ENCODE results near the gene TRMT44.
"Not testable (repeated sequence)": the region's sequence is repeated elsewhere in the genome, so short reads cannot be mapped to it uniquely, and the experiment has no call there.

The TRMT44 gene

GRCh38 chr4:8507624-8508023 is 67.0 kb downstream of the TRMT44 start:
- peaks cover 0 to 12% (median 0%) of the 10 kb centered on the region in 11 experiments; a peak in 4 of 22 replicates for H4K20me1 ChIP-seq
- H3K27me3 ChIP-seq, result peaks cover 0 to 17% (median 0%) of the 10 kb centered on the region in 11 experiments; a peak in 2 of 22 replicates
- H3K4me1 ChIP-seq, result peaks cover 4 to 55% (median 30%) of the 10 kb centered on the region in 10 experiments; a peak in 19 of 20 replicates
- no peaks in the 10 kb centered on the region; a peak in 1 of 22 replicates for H3K36me3 ChIP-seq
- no peak overlapping the region for H3K9ac ChIP-seq
- no peak overlapping the region for H3K27ac ChIP-seq
- no peak overlapping the region for H3K4me3 ChIP-seq
- no peak for TF ChIP-seq Cebpa-rat (IDR thresholded peaks at IDR 0.05)
- H3K9me3 ChIP-seq (replicated peaks in 1 of 11), result peaks cover 13 to 24% (median 18%) of the 10 kb centered on the region in 11 experiments; a peak in 21 of 22 replicates
- peak overlapping the region in 9 of 11 experiments; percentile 6 to 44 (median 29); a peak in 10 of 22 replicates for H3K4me2 ChIP-seq

- H3K9me3 ChIP-seq (replicated peaks in 1 of 11), result peaks cover 10 to 26% (median 21%) of the 10 kb centered on the region in 11 experiments; a peak in 20 of 22 replicates
- H3K27ac ChIP-seq, result no peak overlapping the region
- peaks cover 0 to 12% (median 0%) of the 10 kb centered on the region in 11 experiments; a peak in 4 of 22 replicates for H4K20me1 ChIP-seq
- peaks cover 0 to 17% (median 0%) of the 10 kb centered on the region in 11 experiments; a peak in 2 of 22 replicates for H3K27me3 ChIP-seq
- no peaks in the 10 kb centered on the region; a peak in 1 of 22 replicates for H3K36me3 ChIP-seq
- TF ChIP-seq Cebpa-rat (IDR thresholded peaks at IDR 0.05), result no peak
- H3K4me1 ChIP-seq, result peaks cover 4 to 49% (median 28%) of the 10 kb centered on the region in 10 experiments; a peak in 19 of 20 replicates
- 0 out of 22 replicates have a peak overlapping the region, but pooled peaks of 2 of the 11 experiments have one; percentile 15 to 31 for H3K4me2 ChIP-seq
- H3K9ac ChIP-seq, result no peak overlapping the region
- H3K4me3 ChIP-seq, result no peak overlapping the region
These were observed 67.7 kb downstream of the TRMT44 start for GRCh38 chr4:8508266-8508665.

- peaks cover 0 to 15% (median 0%) of the 10 kb centered on the region in 11 experiments; a peak in 2 of 22 replicates for H3K27me3 ChIP-seq
- peaks cover 0 to 10% (median 0%) of the 10 kb centered on the region in 11 experiments; a peak in 4 of 22 replicates for H4K20me1 ChIP-seq
- H3K4me3 ChIP-seq, result no peak overlapping the region
- no peak overlapping the region for H3K9ac ChIP-seq
- peaks cover 10 to 29% (median 21%) of the 10 kb centered on the region in 11 experiments; a peak in 20 of 22 replicates for H3K9me3 ChIP-seq (replicated peaks in 1 of 11)
- no peak for TF ChIP-seq Cebpa-rat (IDR thresholded peaks at IDR 0.05)
- H3K4me1 ChIP-seq, result peaks cover 4 to 44% (median 23%) of the 10 kb centered on the region in 10 experiments; a peak in 19 of 20 replicates
- no peak overlapping the region for H3K27ac ChIP-seq
- no peaks in the 10 kb centered on the region; a peak in 1 of 22 replicates for H3K36me3 ChIP-seq
- H3K4me2 ChIP-seq, result no peak overlapping the region
These were observed 68.2 kb downstream of the TRMT44 start for GRCh38 chr4:8508740-8509139.

GRCh38 chr4:8509311-8509950 is 68.9 kb downstream of the TRMT44 start:
- no peak overlapping the region for H3K9ac ChIP-seq
- H3K36me3 ChIP-seq, result no peaks in the 10 kb centered on the region; a peak in 1 of 22 replicates
- H3K4me2 ChIP-seq, result no peak overlapping the region
- H3K27me3 ChIP-seq, result peaks cover 0 to 8% (median 0%) of the 10 kb centered on the region in 11 experiments; a peak in 1 of 22 replicates
- no peak for TF ChIP-seq Cebpa-rat (IDR thresholded peaks at IDR 0.05)
- peaks cover 3 to 37% (median 16%) of the 10 kb centered on the region in 10 experiments; a peak in 18 of 20 replicates for H3K4me1 ChIP-seq
- no peak overlapping the region for H3K27ac ChIP-seq
- H4K20me1 ChIP-seq, result peaks cover 0 to 5% (median 0%) of the 10 kb centered on the region in 11 experiments; a peak in 4 of 22 replicates
- H3K4me3 ChIP-seq, result no peak overlapping the region
- peaks cover 10 to 31% (median 21%) of the 10 kb centered on the region in 11 experiments; a peak in 20 of 22 replicates for H3K9me3 ChIP-seq (replicated peaks in 1 of 11)

- no peak overlapping the region for H3K9ac ChIP-seq
- H3K27me3 ChIP-seq, result 0 out of 22 replicates have a peak, but pooled peaks cover 0 to 5% (median 0%) of the 10 kb centered on the region in 11 experiments
- H3K9me3 ChIP-seq (replicated peaks in 1 of 11), result peaks cover 10 to 30% (median 20%) of the 10 kb centered on the region in 11 experiments; a peak in 20 of 22 replicates
- no peaks in the 10 kb centered on the region; a peak in 1 of 22 replicates for H3K36me3 ChIP-seq
- peaks cover 0 to 5% (median 0%) of the 10 kb centered on the region in 11 experiments; a peak in 2 of 22 replicates for H4K20me1 ChIP-seq
- TF ChIP-seq Cebpa-rat (IDR thresholded peaks at IDR 0.05), result no peak
- no peak overlapping the region for H3K4me3 ChIP-seq
- H3K4me2 ChIP-seq, result no peak overlapping the region
- no peak overlapping the region for H3K27ac ChIP-seq
- peaks cover 0 to 29% (median 10%) of the 10 kb centered on the region in 10 experiments; a peak in 17 of 20 replicates for H3K4me1 ChIP-seq
These were observed 69.6 kb downstream of the TRMT44 start for GRCh38 chr4:8510191-8510590.

GRCh38 chr4:8510611-8511285 is 70.2 kb downstream of the TRMT44 start:
- no peak for TF ChIP-seq Cebpa-rat (IDR thresholded peaks at IDR 0.05)
- Histone ChIP-seq H4K20me1 (peaks cover 0 to 5% (median 0%) of the 10 kb centered on the region in 11 experiments; a peak in 2 of 22 replicates), H3K4me3 (no peak overlapping the region), H3K9me3 (replicated peaks in 1 of 11) (peaks cover 6 to 25% (median 18%) of the 10 kb centered on the region in 11 experiments; a peak in 20 of 22 replicates), H3K36me3 (no peaks in the 10 kb centered on the region; a peak in 1 of 22 replicates), H3K9ac (no peak overlapping the region), H3K4me2 (no peak overlapping the region), H3K27ac (no peak overlapping the region), H3K4me1 (peaks cover 0 to 24% (median 8%) of the 10 kb centered on the region in 10 experiments; a peak in 13 of 20 replicates), H3K27me3 (0 out of 22 replicates have a peak, but pooled peaks cover 0 to 5% (median 0%) of the 10 kb centered on the region in 11 experiments)

- H3K27ac ChIP-seq, result no peak overlapping the region
- H4K20me1 ChIP-seq, result peaks cover 0 to 5% (median 0%) of the 10 kb centered on the region in 11 experiments; a peak in 1 of 22 replicates
- H3K36me3 ChIP-seq, result no peaks in the 10 kb centered on the region
- H3K9ac ChIP-seq, result no peak overlapping the region
- H3K4me2 ChIP-seq, result no peak overlapping the region
- no peaks in the 10 kb centered on the region for H3K27me3 ChIP-seq
- TF ChIP-seq Cebpa-rat (IDR thresholded peaks at IDR 0.05), result no peak
- H3K4me3 ChIP-seq, result no peak overlapping the region
- H3K9me3 ChIP-seq (replicated peaks in 1 of 11), result peaks cover 0 to 15% (median 9%) of the 10 kb centered on the region in 11 experiments; a peak in 13 of 22 replicates
- H3K4me1 ChIP-seq, result peaks cover 0 to 17% (median 2%) of the 10 kb centered on the region in 10 experiments; a peak in 10 of 20 replicates
These were observed 71.9 kb downstream of the TRMT44 start for GRCh38 chr4:8512510-8512909.

- not testable (repeated sequence) for H3K9ac ChIP-seq, H4K20me1 ChIP-seq, H3K4me2 ChIP-seq, H3K27ac ChIP-seq, H3K27me3 ChIP-seq, H3K4me3 ChIP-seq, H3K36me3 ChIP-seq
- peaks cover 0 to 15% (median 9%) of the 10 kb centered on the region in 11 experiments; a peak in 13 of 22 replicates for H3K9me3 ChIP-seq (replicated peaks in 1 of 11)
- peaks cover 0 to 12% (median 0%) of the 10 kb centered on the region in 10 experiments; a peak in 5 of 20 replicates for H3K4me1 ChIP-seq
These were observed 72.5 kb downstream of the TRMT44 start for GRCh38 chr4:8513080-8513479.

Measured in BLaER1 treated with 17β-estradiol and CSF1 and Interleukin-3, amounts not matched to agents 10 nM and 100 nM (cell line).